Nephron progenitor cell (in vitro differentiated cells): ENCODE measurements around the gene CCDC63.

Experiments
- DNase-seq: peaks from one replicate; pipeline ENCODE4 v3.0.0; 2021
- H3K27ac Mint-ChIP-seq: 2 replicates; pipeline ENCODE4 v1.8.0; 2021; ENCODE audit warnings: mild to moderate bottlenecking, moderate library complexity, mixed read lengths
- H3K27me3 Mint-ChIP-seq: 2 replicates; pipeline ENCODE4 v1.8.0; 2021; ENCODE audit warnings: mild to moderate bottlenecking, low read depth, mixed read lengths; ENCODE audit not compliant: poor library complexity
- H3K36me3 Mint-ChIP-seq: 2 replicates; pipeline ENCODE4 v1.8.0; 2021; ENCODE audit warnings: low read depth, mixed read lengths
- H3K4me1 Mint-ChIP-seq: 2 replicates; pipeline ENCODE4 v1.8.0; 2021; ENCODE audit warnings: mixed read lengths
- H3K4me3 Mint-ChIP-seq: 2 replicates; pipeline ENCODE4 v1.8.0; 2021; ENCODE audit warnings: mild to moderate bottlenecking, moderate library complexity, mixed read lengths
- H3K9me3 Mint-ChIP-seq: 2 replicates; pipeline ENCODE4 v1.8.0; 2021; ENCODE audit warnings: mild to moderate bottlenecking, moderate library complexity, mixed read lengths
- CTCF ChIP-seq: fragments of 200-600 bp; sonication (generic); IDR thresholded peaks from 2 replicates; pipeline ENCODE4 v1.5.0; 2021; ENCODE audit warnings: antibody characterized with exemption

The CCDC63 gene

GRCh38 chr12:110860833-110861296 is 14.1 kb downstream of the CCDC63 start:
- DNase-seq, result no peak

DNA sequence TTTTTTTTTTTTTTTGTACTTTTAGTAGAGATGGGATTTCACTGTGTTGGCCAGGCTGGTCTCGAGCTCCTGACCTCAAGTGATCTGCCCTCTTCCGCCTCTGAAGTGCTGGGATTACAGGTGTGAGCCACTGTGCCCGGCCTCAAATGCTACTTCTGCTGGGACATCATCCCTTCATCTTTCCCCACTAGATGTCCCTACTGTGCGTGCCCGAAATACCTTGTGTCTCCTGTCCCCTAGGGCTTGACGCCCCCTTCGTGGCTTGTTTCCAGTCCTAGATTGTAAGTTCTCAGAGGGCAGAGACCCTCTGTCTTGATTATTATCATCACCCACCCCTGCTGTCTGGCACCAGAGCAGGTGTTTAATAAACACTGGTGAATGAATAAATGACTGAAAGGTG is 14.9 kb downstream of the CCDC63 start:
- peaks cover 21% of the 10 kb centered on the region for H3K27me3 Mint-ChIP-seq
- DNase-seq, result no peak
- H3K36me3 Mint-ChIP-seq, result no peaks in the 10 kb centered on the region
- peak overlapping the region; percentile 28 for H3K27ac Mint-ChIP-seq
- no peak for TF ChIP-seq CTCF
- H3K4me3 Mint-ChIP-seq, result no peak overlapping the region
- peaks cover 9% of the 10 kb centered on the region for H3K9me3 Mint-ChIP-seq
- peaks cover 22% of the 10 kb centered on the region for H3K4me1 Mint-ChIP-seq

More at GRCh38 chr12:110860833-110861296, 14.1 kb downstream of the CCDC63 start:
- Mint-ChIP-seq H3K9me3 (peaks cover 7% of the 10 kb centered on the region), H3K4me3 (no peak overlapping the region), H3K27ac (peak overlapping the region; percentile 82), H3K27me3 (peaks cover 21% of the 10 kb centered on the region), H3K4me1 (peaks cover 22% of the 10 kb centered on the region), H3K36me3 (no peaks in the 10 kb centered on the region)
- no peak for TF ChIP-seq CTCF

GRCh38 chr12:110862329-110862728 is 15.5 kb downstream of the CCDC63 start:
- H3K4me1 Mint-ChIP-seq, result peaks cover 22% of the 10 kb centered on the region
- H3K9me3 Mint-ChIP-seq, result peaks cover 9% of the 10 kb centered on the region
- no peak for DNase-seq
- H3K27ac Mint-ChIP-seq, result no peak overlapping the region
- H3K27me3 Mint-ChIP-seq, result peaks cover 21% of the 10 kb centered on the region
- no peak overlapping the region for H3K4me3 Mint-ChIP-seq
- H3K36me3 Mint-ChIP-seq, result no peaks in the 10 kb centered on the region
- TF ChIP-seq CTCF, result no peak

DNA sequence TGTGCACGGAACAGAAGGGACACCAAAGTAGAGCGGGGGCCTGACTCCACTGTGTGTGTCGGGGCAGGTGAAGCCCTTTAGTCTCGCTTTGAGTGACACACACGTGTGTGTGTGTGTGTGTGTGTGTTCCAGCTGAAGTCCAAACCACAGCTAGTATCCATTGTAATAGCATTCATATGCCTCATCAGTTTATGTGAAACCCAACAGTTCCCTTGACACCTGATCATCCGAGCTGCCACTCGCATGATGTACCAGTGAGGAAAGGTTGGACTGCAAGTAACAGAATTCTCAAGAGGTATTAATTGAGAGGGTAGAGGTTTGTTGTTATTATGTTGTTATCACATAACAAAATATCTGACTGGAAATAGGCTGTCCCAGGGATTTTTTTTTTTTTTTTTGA is 16.4 kb downstream of the CCDC63 start:
- no peak for TF ChIP-seq CTCF

GRCh38 chr12:110865521-110865920 is 18.7 kb downstream of the CCDC63 start:
- peaks cover 14% of the 10 kb centered on the region for H3K4me1 Mint-ChIP-seq
- no peak for DNase-seq
- TF ChIP-seq CTCF, result no peak
- H3K36me3 Mint-ChIP-seq, result no peaks in the 10 kb centered on the region
- no peak overlapping the region for H3K27ac Mint-ChIP-seq
- peaks cover 24% of the 10 kb centered on the region for H3K9me3 Mint-ChIP-seq
- no peak overlapping the region for H3K4me3 Mint-ChIP-seq
- peaks cover 25% of the 10 kb centered on the region for H3K27me3 Mint-ChIP-seq

More for the DNA sequence above, 16.4 kb downstream of the CCDC63 start:
- DNase-seq, result no peak
- no peak overlapping the region for H3K4me3 Mint-ChIP-seq
- no peak overlapping the region for H3K27ac Mint-ChIP-seq
- no peaks in the 10 kb centered on the region for H3K36me3 Mint-ChIP-seq
- H3K4me1 Mint-ChIP-seq, result peaks cover 22% of the 10 kb centered on the region
- peaks cover 9% of the 10 kb centered on the region for H3K9me3 Mint-ChIP-seq
- peaks cover 21% of the 10 kb centered on the region for H3K27me3 Mint-ChIP-seq

GRCh38 chr12:110869026-110869425 is 22.2 kb downstream of the CCDC63 start:
- no peak for DNase-seq
- Mint-ChIP-seq H3K4me3 (no peak overlapping the region), H3K27ac (no peak overlapping the region), H3K9me3 (peaks cover 27% of the 10 kb centered on the region), H3K36me3 (no peaks in the 10 kb centered on the region), H3K27me3 (peaks cover 25% of the 10 kb centered on the region), H3K4me1 (no peaks in the 10 kb centered on the region)
- no peak for TF ChIP-seq CTCF
